SU-DHL-6 (cell line): ENCODE measurements around the gene C10orf62.

ENCODE experiments used
- H2AFZ ChIP-seq: fragments of 200-600 bp; sonication (generic); 2 replicates; pipeline ENCODE4 v1.6.1; 2014; ENCODE audit warnings: low read depth, mild to moderate bottlenecking, moderate library complexity, mixed read lengths, antibody characterized with exemption, low read length; ENCODE audit not compliant: severe bottlenecking
- H3F3A ChIP-seq: fragments of 200-600 bp; shearing (Covaris generic); 2 replicates; pipeline ENCODE4 v1.6.0; 2016; ENCODE audit warnings: antibody characterized with exemption, mild to moderate bottlenecking; ENCODE audit not compliant: insufficient read depth
- H3K27ac ChIP-seq: fragments of 200-600 bp; sonication (generic); 2 replicates; pipeline ENCODE4 v1.5.1; 2016; ENCODE audit warnings: low read depth, mild to moderate bottlenecking, low read length, moderate library complexity, mixed read lengths
- H3K27me3 ChIP-seq: fragments of 200-600 bp; sonication (generic), shearing (Covaris generic); 2 replicates; pipeline ENCODE4 v1.6.0; 2014; ENCODE audit warnings: mild to moderate bottlenecking, low read length
- H3K36me3 ChIP-seq: fragments of 200-600 bp; sonication (generic); 2 replicates; pipeline ENCODE4 v1.6.1; 2014; ENCODE audit warnings: mild to moderate bottlenecking, low read length, mixed read lengths
- H3K4me2 ChIP-seq: fragments of 300-600, 200-600 bp; shearing (Covaris generic), sonication (generic); 2 replicates; pipeline ENCODE4 v1.6.0; 2014; ENCODE audit warnings: low read length, low read depth, mild to moderate bottlenecking; ENCODE audit not compliant: poor library complexity, severe bottlenecking
- H3K4me3 ChIP-seq: fragments of 200-600 bp; sonication (generic); 2 replicates; pipeline ENCODE4 v1.5.1; 2014; ENCODE audit warnings: antibody characterized with exemption, low read length, mild to moderate bottlenecking, mixed read lengths; ENCODE audit not compliant: insufficient read depth, poor library complexity, severe bottlenecking
- H3K79me2 ChIP-seq: fragments of 200-600 bp; sonication (generic); 2 replicates; pipeline ENCODE4 v1.6.1; 2014; ENCODE audit warnings: mild to moderate bottlenecking, low read length, moderate library complexity; ENCODE audit not compliant: insufficient read depth
- H3K9ac ChIP-seq: fragments of 200-600 bp; sonication (generic); 2 replicates; pipeline ENCODE4 v1.7.0; 2014; ENCODE audit warnings: mild to moderate bottlenecking, low read length
- H3K9me2 ChIP-seq: fragments of 200-600 bp; sonication (generic); replicated peaks from 2 replicates; pipeline ENCODE4 v1.6.1; 2014; ENCODE audit warnings: low read length; ENCODE audit not compliant: insufficient read depth
- H3K9me3 ChIP-seq: fragments of 200-600 bp; sonication (generic); 2 replicates; pipeline ENCODE4 v1.6.1; 2014; ENCODE audit warnings: low read length, mixed read lengths; ENCODE audit not compliant: insufficient read depth
- H4K20me1 ChIP-seq: fragments of 200-600 bp; sonication (generic); 2 replicates; pipeline ENCODE4 v1.6.1; 2014; ENCODE audit warnings: low read depth, mild to moderate bottlenecking, antibody characterized with exemption, low read length, moderate library complexity, mixed read lengths
- EZH2phosphoT487 ChIP-seq: fragments of 200-600 bp; sonication (generic), shearing (Covaris generic); conservative IDR thresholded peaks from 2 replicates; pipeline ENCODE4 v1.6.1; 2018; ENCODE audit warnings: mild to moderate bottlenecking, antibody characterized with exemption, low read length, moderate library complexity, mixed read lengths
- TF ChIP-seq, protein P1 (sequence below): fragments of 200-600 bp; sonication (generic); IDR thresholded peaks from one replicate; pipeline ENCODE4 v1.5.1; 2017; ENCODE audit warnings: antibody characterized with exemption, mild to moderate bottlenecking, low read length, moderate library complexity; ENCODE audit not compliant: insufficient read depth, poor library complexity, severe bottlenecking

The C10orf62 gene

GRCh38 chr10:97587183-97587582 is 2.3 kb upstream of the C10orf62 start:
- H3F3A ChIP-seq = no peaks in the 10 kb centered on the region
- H3K9ac ChIP-seq = no peak overlapping the region
- no peak overlapping the region for H3K4me2 ChIP-seq
- H3K4me3 ChIP-seq = no peak overlapping the region
- H3K79me2 ChIP-seq = no peaks in the 10 kb centered on the region
- no peaks in the 10 kb centered on the region for H4K20me1 ChIP-seq
- no peaks in the 10 kb centered on the region for H3K9me3 ChIP-seq
- no peak overlapping the region for H3K27ac ChIP-seq
- no peaks in the 10 kb centered on the region for H3K27me3 ChIP-seq
- no peak overlapping the region for H2AFZ ChIP-seq
- no peaks in the 10 kb centered on the region for H3K36me3 ChIP-seq
- H3K9me2 ChIP-seq = no peaks in the 10 kb centered on the region
- TF ChIP-seq EZH2phosphoT487 = no peak
- TF ChIP-seq, protein P1, sequence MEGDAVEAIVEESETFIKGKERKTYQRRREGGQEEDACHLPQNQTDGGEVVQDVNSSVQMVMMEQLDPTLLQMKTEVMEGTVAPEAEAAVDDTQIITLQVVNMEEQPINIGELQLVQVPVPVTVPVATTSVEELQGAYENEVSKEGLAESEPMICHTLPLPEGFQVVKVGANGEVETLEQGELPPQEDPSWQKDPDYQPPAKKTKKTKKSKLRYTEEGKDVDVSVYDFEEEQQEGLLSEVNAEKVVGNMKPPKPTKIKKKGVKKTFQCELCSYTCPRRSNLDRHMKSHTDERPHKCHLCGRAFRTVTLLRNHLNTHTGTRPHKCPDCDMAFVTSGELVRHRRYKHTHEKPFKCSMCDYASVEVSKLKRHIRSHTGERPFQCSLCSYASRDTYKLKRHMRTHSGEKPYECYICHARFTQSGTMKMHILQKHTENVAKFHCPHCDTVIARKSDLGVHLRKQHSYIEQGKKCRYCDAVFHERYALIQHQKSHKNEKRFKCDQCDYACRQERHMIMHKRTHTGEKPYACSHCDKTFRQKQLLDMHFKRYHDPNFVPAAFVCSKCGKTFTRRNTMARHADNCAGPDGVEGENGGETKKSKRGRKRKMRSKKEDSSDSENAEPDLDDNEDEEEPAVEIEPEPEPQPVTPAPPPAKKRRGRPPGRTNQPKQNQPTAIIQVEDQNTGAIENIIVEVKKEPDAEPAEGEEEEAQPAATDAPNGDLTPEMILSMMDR = no peak

DNA sequence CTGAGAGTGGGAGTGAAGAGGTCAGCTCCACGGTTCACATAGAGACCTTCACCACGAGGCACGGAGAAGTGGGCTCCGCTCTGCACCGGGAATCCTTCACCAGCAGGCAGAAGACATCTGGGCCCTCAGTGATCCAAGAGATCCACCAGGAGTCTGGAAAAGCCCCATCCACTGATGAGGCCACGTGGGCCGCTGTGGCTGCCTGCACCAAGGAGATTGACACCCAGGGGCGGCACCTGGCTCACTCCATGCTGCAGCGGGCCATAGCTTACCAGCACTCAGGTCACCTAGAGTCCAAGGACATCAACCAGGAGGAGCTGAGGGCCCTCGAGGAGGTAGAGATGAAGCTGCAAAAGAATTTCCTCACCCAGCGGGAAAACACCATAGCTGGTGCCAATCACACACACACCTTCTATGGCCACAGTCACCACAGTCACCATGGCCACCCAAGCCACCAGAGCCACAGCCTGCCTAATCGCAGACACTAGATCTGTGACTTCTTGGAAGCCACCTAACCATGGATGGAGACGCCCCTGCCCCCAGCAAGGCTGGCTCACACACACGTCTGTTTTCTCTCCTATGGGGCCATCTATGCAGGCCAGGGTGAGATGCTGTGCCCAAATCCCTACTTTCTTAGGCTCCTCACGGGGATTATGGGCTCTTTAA is 694 bp downstream of the C10orf62 start:
- H4K20me1 ChIP-seq = no peaks in the 10 kb centered on the region
- H3K9me2 ChIP-seq = no peaks in the 10 kb centered on the region
- no peaks in the 10 kb centered on the region for H3K9me3 ChIP-seq
- H3F3A ChIP-seq = no peaks in the 10 kb centered on the region
- H3K27ac ChIP-seq = no peak overlapping the region
- no peak overlapping the region for H3K4me2 ChIP-seq
- H3K79me2 ChIP-seq = no peaks in the 10 kb centered on the region
- no peaks in the 10 kb centered on the region for H3K27me3 ChIP-seq
- H2AFZ ChIP-seq = no peak overlapping the region
- H3K36me3 ChIP-seq = no peaks in the 10 kb centered on the region
- no peak overlapping the region for H3K9ac ChIP-seq
- TF ChIP-seq, protein P1 = no peak
- no peak for TF ChIP-seq EZH2phosphoT487
- H3K4me3 ChIP-seq = no peak overlapping the region

- no peaks in the 10 kb centered on the region for H3K9me2 ChIP-seq
- H3K27me3 ChIP-seq = no peaks in the 10 kb centered on the region
- H3F3A ChIP-seq = no peaks in the 10 kb centered on the region
- no peak overlapping the region for H2AFZ ChIP-seq
- no peak overlapping the region for H3K9ac ChIP-seq
- TF ChIP-seq, protein P1 = no peak
- no peak for TF ChIP-seq EZH2phosphoT487
- H3K27ac ChIP-seq = no peak overlapping the region
- H3K4me3 ChIP-seq = no peak overlapping the region
- H4K20me1 ChIP-seq = no peaks in the 10 kb centered on the region
- H3K79me2 ChIP-seq = no peaks in the 10 kb centered on the region
- no peak overlapping the region for H3K4me2 ChIP-seq
- H3K9me3 ChIP-seq = no peaks in the 10 kb centered on the region
- no peaks in the 10 kb centered on the region for H3K36me3 ChIP-seq
These were observed 1.4 kb downstream of the C10orf62 start for GRCh38 chr10:97590748-97591495.
